GM18526 (cell line): Measurements from ENCODE around the gene IRX5.

Experiments
- POLR2A ChIP-seq: IDR thresholded peaks from 3 replicates; pipeline ENCODE4 v1.6.1; 2011; ENCODE audit not compliant: insufficient read length; ENCODE audit errors: extremely low read depth

The IRX5 gene

DNA sequence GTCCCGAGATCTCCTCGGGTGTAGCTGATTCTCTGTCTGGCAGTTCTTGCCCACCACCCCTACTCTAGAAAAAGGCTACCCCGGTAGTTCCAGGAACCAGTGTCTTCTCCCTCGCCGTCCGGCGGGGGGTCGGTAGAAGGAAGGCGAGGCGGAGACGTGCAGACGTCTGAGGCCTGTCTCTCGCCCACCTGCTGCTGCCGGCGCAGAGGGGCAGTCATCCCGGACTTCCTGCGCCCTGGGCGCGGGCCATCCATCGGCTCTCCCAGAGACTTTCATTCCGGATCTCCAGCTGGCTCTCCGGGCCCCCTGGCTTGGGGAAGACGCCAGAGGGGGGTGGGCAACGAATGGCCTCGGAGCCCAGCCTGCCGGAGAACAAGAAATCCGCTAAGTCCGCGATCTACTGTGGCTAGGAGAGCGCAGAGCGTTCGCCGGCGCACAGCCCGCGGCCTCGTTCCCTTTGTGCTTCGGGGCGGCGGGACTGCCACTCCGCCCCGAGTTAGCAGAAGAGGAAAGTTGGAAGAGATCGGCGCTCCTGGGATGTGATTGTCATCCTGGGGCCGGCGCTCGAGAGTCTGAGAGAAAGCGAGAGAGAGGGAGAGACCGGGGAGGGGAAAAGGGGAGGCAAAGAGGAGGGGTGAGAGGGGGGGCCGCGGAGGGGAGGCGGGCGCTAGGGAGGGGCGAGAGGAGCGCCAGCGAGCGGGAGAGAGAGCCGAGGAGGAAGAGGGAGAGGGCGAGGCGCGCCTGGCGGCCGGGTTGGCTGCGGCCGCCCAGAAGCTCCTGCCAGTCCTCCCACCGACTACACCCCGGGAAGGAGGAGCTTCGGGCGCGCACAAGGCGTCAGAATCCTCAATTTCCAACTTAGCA, at the start of gene IRX5:
Gene IRX5 (plus strand): TSS at position 861 of the 864 bp plus-strand sequence. CDS start 334 bp downstream, outside the sequence.
- TF ChIP-seq POLR2A = no peak

DNA sequence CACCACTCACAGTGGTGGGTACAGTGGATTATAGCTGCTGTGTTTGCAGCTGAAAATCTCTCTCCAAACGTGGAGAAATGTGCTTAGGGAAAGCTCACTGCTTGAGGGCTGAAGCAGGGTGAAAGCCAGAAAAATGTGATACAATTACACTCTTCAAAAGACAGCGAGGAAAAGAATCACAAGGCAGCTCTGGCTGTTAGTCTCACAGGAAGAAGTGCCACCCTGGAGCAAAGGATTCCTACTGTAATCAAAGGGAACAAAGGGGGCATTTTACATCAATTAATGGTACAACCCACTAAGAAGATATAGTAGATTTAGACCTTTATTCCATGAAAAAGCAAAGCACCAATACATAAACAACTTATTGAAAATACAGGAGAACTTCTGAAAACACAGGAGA, 48.1 kb upstream of the IRX5 start:
- no peak for TF ChIP-seq POLR2A

DNA sequence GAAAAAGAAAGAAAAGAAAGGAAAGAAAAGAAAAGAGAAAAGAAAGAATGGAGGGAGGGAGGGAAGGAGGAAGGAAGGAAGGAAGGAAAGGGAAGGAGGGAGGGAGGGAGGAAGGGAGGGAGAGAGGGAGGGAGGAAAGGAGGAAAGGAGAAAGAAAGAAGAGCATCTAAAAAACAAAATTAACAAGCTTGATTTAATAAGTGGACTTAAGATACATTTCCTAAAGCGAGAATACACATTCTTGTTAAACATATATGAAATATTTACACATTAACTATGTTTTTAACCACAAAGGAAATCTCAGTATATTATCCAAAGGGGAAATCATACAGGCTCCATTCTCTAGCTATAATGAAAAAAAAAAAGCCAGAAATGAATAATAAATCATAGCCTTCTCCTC, 47.3 kb upstream of the IRX5 start:
- TF ChIP-seq POLR2A = no peak

- no peak for TF ChIP-seq POLR2A
Observed at GRCh38 chr16:54886078-54886477, 44.6 kb upstream of the IRX5 start.

- no peak for TF ChIP-seq POLR2A
Observed at GRCh38 chr16:54890381-54890780, 40.3 kb upstream of the IRX5 start.

DNA sequence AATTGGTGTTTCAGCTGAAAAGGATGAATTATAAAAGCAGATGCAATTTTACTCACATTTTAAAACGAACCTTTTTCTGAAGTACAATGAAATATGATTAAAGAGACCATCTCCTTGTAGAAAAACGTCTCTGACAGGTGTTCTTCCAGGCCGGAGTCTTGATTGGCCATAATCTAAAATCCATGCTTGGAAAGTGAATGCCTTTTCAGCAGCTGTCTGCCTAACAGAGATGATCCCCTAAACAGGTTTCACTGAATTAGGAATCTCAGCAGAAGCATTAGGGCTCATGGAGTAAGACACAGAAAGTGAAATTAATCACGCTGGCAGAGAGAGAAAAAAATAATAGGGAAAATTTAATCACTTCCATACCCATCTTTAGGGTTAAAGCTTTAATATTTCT, 39.3 kb upstream of the IRX5 start:
- TF ChIP-seq POLR2A = no peak

- no peak for TF ChIP-seq POLR2A
Observed at GRCh38 chr16:54892981-54893380, 37.7 kb upstream of the IRX5 start.

DNA sequence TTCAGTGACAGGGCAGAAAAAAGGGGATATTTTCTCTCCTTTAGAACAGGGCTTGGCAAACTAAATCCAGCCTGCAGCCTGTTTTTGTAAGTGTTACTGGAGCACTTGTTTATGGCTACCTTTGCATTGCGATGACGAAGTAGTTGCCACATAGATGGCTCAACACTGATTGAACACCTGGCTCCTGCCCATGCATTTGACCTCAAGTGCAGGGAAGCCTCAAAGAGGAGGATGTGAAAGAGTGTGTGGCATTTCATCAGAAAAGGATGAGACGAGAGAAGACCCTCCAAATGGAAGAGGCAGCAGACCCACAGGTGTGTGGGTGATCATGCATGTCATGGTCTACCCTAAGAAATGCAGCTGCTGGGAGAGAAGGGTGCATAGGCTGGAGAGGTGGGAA, 32.7 kb upstream of the IRX5 start:
- no peak for TF ChIP-seq POLR2A

DNA sequence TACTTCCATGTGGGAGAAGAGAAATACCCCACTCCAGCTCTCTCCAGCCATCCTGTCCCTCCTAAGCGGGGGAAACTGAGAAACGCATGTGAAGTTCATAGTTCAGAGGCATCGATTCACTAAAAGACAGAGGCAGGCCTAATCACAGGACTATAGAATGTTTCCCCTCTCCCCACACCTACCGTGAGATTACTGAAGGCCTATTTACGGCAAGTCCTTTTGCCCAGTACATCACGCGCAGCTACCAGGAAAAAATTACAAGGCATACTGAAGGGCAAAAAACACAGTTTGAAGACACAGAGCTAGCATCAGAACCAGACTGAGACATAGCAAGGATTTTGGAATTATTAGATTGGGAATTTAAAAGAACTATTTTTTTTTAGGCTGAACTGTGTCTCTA, 29.1 kb upstream of the IRX5 start:
- TF ChIP-seq POLR2A = no peak

DNA sequence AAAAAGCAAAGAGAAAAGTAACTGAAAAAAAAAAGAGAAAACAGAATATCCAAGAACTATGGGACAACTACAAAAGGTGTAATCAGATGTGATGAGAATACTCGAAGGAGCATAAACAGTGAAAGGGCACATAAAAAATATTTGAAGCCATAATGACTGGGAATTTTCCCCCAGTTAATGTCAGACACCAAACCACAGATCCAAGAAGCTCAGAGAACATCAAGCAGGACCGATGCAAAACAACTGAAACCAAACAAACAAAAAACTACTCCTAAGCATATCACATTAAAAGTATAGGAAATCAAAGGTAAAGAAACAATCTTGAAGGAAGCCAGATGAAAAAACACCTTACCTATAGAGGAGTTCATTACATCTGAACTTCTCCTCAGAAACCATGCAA, 27.6 kb upstream of the IRX5 start:
- TF ChIP-seq POLR2A = no peak

DNA sequence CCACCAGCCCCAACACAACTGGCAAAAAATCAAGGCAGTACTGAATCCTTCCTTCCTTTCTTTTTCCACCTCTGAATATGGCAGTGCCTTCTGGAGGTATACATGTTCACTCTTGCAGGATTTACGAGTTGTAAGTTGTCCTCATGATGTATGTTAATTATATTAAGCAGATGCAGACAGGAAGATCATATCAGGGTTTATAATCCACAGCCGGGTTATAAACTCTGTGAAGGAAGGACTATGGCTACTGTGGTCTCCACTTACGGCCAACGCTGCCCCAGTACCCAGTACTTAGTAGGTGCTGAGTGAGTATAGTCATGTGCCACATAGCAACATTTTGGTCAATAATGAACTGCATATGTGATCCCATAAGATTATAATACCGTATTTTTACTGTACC, 19.6 kb upstream of the IRX5 start:
- no peak for TF ChIP-seq POLR2A

DNA sequence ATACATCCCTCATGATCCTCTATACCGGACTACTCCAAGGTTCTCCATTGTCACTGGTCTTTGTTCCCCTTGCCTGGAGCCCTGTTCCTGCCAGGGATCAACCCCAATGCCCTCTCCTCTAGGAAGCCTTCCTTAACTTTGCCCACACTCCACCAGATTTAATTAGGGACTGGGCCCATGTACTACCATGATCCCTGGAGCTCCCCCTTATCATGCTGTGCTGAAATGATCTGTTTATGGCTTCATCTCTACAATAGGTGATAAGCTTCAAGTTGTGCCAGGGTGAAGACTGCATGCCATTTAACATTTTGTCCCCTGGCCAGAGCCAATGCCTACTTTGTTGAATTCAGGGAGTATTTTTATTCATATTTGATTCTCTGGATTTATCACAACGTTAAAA, 17.9 kb upstream of the IRX5 start:
- TF ChIP-seq POLR2A = no peak

- no peak for TF ChIP-seq POLR2A
Observed at GRCh38 chr16:54921206-54921824, 9.3 kb upstream of the IRX5 start.

DNA sequence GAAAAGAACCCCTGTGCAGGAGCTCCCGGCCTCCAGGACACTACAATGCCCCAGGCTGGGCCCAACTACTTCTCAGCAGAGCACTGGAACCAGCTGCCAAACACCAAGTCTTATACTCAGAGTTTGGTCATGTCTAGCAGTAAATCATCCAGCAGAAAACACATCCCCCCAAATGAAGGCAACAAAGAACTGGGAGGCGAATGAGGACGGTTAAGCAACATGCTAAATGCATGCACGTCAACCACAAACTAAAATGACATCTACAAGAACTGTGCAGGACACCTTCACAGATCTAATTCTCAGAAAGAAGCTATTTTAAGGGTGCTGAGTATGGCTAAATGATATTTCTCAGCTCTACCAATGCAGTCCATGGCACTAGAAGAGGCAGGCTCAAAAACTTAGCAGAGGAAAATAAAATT, 7.6 kb upstream of the IRX5 start:
- TF ChIP-seq POLR2A = no peak

DNA sequence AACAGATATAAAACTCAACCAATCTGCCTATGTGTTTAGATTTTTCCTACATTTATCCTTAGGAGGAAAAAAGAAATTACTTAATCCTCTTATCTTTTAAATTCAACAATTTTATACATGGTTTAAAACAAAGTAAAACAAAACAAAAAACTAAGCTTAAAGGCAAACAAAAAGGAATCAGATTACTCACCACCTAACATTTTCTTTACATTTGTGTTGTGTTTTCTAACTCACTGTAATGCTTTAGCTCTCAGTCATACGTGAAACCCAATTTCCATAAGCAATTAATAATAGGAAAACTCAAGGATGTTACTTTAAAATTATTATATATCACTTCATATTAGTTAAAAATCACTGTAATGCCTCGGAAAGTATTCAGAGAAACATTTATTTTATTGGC, 6.7 kb upstream of the IRX5 start:
- no peak for TF ChIP-seq POLR2A

DNA sequence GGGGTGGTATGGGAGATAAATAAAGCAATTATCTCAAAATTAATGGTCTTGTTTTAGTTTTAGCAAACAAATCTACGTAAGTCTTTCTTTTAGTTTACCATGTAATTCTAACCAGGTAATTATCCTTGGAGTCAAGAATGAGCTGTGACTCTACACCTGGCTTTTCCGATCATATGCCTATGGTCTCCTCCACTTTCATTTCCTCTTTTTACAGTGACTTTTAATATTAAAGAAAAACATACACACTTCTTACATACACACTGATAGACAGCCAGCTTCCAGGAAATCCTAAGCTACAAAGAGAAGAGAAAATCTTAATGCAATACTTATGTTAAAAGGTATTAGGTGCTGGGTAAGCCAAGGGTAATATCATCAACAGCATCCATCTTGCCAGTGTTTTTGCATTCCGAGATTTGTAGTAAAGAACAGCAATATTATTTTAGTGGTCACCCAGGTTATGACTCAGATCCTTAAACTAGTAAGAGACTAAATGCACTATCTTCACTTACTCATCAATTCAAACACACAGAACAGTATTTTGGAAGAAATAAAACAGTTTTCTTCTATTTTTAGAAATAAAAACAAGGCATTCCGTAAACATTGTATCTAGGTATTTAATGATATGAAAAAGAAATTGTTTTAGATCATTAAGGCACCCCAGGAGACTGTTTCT, 4.4 kb upstream of the IRX5 start:
- TF ChIP-seq POLR2A = no peak
